GM21619 (cell line): ENCODE results near the gene ARMC5.

Source experiments
- ATAC-seq: cut with Tn5 transposase; IDR thresholded peaks from one replicate; pipeline ENCODE4 v1.9.1; 2021; ENCODE audit not compliant: unreplicated experiment

The ARMC5 gene

GRCh38 chr16:31460582-31461002, 1.3 kb downstream of the ARMC5 start:
- no peak for ATAC-seq

GRCh38 chr16:31461201-31461920, 2.1 kb downstream of the ARMC5 start:
- ATAC-seq: no peak

DNA sequence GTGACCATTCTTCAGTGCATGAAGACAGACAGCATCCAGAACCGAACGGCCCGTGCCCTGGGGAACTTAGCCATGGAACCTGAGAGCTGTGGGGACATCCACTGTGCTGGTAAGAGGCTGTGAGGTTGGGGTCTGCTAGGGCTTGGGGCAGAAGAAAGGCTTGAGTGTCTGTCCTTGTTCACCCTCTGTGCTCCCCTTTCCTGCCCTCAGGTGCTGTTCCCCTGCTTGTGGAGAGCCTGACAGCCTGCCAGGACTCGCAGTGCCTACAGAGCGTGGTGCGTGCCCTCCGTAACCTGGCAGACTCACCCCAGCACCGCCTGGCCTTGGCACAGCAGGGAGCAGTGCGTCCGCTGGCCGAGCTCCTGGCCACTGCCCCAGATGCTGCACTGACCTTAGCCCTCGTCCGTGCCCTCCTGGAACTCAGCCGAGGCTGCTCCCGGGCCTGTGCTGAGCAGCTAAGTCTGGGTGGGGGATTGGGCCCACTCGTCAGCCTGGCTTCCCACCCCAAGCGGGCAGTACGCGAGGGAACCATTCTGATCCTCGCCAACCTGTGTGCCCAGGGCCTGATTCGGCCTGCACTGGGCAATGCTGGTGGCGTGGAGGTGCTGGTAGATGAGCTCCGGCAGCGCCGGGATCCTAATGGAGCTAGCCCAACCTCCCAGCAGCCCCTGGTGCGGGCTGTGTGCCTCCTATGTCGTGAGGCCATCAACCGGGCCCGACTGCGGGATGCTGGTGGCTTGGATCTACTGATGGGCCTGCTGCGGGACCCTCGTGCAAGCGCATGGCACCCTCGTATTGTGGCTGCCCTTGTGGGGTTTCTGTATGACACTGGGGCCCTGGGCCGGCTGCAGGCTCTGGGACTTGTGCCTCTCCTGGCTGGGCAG, 2.9 kb downstream of the ARMC5 start:
- no peak for ATAC-seq

DNA sequence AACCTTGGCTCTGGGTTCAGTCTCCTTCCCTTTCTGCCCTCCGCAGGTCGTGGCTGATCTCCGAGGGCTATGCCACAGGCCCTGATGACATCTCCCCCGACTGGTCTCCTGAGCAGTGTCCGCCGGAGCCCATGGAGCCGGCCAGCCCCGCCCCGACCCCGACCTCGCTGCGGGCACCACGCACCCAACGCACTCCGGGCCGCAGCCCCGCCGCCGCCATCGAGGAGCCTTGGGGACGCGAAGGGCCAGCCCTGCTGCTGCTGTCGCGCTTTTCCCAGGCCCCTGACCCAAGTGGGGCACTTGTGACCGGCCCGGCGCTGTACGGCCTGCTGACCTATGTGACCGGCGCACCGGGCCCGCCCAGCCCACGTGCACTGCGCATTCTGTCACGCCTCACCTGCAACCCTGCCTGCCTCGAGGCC, 5.1 kb downstream of the ARMC5 start:
- no peak for ATAC-seq

DNA sequence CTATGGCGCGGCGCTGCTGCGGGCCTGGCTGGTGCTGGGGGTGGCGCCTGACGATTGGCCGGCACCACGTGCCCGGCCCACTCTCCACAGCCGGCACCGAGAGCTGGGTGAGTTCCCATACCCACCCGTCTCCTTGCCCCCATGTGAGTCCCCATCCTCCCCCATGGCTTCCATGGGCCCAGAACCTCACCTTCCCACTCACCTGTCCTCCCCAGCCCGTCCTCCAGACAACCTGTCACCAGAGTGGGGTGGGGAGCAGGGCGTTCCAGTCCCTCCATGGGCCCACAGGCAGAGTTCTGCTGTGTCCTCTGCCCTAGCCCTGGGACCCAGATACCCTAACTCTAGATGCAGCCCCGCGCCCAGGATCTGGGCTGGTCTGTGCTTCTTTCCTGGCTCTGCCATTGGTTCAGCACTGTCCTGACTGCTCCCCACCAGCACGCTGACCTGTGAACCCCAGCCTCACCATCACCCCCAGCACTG, 5.5 kb downstream of the ARMC5 start:
- no peak for ATAC-seq

DNA sequence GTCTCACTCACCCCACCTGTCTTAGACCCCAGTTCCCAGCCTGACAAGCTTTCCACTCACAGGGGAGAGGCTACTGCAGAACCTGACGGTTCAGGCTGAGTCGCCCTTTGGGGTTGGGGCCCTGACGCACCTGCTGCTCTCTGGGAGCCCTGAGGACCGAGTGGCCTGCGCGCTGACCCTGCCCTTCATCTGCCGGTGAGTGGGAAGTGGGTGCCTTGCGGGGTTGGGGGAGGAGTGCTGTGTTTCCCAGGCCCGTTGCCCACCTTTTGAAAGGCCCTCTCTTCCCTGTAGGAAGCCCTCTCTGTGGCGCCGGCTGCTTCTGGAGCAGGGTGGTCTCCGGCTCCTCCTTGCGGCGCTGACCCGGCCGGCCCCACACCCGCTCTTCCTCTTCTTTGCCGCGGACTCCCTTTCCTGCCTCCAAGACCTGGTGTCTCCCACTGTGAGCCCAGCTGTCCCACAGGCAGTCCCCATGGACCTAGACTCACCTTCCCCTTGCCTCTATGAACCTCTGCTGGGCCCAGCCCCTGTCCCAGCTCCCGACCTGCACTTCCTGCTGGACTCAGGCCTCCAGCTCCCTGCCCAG, 6.6 kb downstream of the ARMC5 start:
- ATAC-seq: no peak

DNA sequence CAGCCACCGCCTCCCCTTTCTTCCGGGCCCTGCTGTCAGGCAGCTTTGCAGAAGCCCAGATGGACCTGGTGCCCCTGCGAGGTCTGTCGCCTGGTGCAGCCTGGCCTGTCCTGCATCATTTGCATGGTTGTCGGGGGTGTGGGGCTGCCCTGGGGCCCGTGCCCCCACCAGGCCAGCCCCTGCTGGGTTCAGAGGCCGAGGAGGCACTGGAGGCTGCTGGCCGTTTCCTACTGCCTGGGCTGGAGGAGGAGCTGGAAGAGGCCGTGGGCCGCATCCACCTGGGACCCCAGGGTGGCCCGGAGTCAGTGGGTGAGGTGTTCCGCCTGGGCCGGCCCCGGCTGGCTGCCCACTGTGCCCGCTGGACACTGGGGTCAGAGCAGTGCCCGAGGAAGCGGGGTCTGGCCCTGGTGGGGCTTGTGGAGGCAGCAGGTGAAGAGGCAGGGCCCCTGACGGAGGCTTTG, 7.1 kb downstream of the ARMC5 start:
- no peak for ATAC-seq

DNA sequence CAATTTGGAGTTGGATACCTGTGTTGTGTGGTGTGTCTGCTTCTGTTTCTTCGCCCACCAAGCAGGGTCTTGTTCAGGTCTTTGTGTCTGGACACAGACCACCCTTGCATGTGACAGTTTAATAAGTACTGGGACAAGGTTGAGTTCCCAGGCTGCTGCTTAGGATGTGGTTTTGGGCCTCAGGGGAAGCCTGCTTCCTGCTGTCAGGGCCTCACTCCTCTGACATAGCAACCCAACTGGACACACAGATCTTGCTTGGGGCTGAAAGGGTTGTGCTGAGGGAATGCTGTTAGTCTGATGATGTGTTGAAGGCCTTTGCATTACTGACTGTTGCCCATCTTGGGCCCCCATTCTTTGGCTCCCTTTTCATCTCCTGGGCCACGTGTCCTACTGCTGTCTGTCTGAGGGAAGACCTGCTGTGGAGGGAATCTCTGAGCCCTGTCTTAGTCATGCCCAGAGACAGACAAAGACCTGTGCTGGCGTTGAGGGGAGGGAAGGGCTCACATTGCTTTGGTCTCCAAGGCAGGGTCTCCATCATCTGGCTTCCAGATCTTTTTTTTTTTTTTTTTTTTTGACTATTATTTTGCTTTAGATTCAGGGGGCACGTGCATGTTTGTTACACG, 8.0 kb downstream of the ARMC5 start:
- ATAC-seq: peak; percentile 85

DNA sequence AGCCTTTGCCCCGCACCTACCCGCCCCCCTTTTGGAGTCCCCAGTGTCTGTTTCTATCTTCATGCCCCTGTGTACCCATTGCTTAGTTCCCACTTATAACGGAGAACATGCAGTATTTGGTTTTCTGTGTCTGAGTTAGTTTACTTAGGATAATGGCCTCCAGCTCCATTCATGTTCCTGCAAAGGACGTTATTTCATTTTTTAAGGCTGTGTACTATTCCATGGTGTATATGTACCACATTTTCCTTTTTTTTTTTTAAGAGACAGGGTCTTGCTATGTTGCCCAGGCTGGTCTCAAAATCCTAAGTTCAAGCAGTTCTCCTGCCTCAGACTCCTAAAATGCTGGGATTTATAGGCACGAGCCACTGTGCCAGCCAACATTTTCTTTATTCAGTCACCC, 8.6 kb downstream of the ARMC5 start:
- no peak for ATAC-seq

- no peak for ATAC-seq
Measured at GRCh38 chr16:31470615-31471014, 11.3 kb downstream of the ARMC5 start.

GRCh38 chr16:31471241-31471874, 12.1 kb downstream of the ARMC5 start:
- no peak for ATAC-seq

DNA sequence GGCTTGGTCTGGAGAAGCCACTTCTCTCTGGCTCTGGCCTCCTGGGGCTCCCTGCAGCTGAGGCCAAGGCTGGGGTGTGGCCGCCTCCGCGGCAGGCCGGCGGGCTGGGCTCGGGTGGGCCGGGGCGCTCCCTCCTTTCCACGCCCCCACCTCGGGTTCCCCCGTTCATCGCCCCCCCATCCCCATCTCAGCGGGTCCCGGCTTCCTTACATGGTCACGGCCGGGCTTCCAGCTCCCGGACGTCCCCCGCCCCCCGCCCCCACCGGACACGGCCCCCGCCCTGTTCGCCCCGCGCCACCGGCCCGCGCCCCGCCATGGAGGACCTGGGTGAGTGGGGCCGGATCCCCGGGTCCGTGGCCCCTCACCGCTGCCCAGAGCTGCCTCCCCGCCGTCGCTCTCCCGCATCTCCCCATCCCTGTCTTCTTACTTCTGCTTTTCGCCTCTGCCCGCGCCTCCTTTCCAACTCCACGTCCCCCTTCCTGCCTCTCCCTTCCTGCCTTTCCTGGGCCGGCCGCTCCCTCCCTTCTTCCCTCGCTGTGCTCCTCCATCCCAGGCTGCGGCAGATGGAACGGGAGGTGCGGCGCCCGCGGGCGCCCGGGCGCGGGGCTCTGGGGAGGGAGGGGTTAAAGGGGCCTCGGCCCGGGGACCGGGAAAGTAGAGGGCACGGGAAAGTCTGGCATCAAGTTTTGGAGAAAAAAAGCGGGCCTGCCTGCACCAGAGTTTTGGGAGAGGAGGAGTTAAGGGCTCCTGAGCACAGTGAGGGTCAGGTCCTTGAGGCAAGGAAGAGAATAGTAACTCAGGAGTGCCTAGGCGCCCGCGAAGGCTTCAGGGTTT, 12.8 kb downstream of the ARMC5 start, which contains the start of gene TGFB1I1:
Gene TGFB1I1 (plus strand): TSS at position 278 of the 834 bp plus-strand sequence. CDS start 37 bp downstream, at position 315.
- no peak for ATAC-seq

GRCh38 chr16:31472709-31473203, 13.5 kb downstream of the ARMC5 start:
- ATAC-seq: no peak

- no peak for ATAC-seq
Measured at GRCh38 chr16:31473264-31473984, 14.1 kb downstream of the ARMC5 start.

DNA sequence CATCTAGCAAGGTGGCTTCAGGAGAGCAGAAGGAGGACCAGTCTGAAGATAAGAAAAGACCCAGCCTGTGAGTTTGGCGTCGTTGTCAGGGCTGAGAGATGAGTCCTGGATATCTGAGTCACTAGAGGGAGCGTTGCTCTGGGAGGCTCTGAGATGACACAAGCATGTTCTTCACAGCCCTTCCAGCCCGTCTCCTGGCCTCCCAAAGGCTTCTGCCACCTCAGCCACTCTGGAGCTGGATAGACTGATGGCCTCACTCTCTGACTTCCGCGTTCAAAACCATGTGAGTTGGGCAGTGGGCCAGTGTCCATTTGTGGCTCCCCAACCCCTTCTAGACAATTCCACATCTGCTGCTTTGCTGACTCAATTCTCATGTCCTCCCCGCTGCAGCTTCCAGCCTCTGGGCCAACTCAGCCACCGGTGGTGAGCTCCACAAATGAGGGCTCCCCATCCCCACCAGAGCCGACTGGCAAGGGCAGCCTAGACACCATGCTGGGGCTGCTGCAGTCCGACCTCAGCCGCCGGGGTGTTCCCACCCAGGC, 14.9 kb downstream of the ARMC5 start:
- ATAC-seq: no peak

GRCh38 chr16:31474773-31475738, 15.8 kb downstream of the ARMC5 start:
- ATAC-seq: no peak

DNA sequence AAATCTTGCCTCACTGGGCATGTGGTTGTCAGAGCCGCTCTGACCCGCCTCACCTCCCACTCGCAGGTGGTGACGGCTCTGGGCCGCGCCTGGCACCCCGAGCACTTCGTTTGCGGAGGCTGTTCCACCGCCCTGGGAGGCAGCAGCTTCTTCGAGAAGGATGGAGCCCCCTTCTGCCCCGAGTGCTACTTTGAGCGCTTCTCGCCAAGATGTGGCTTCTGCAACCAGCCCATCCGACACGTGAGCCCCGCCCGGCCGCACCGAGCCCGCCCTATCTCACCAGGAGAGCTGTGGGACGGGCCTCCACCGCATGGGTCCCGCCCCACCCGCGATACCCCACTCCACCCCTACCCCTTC, 16.6 kb downstream of the ARMC5 start:
- ATAC-seq: no peak
